NCI-H226 (cell line): ENCODE measurements around the gene KCNJ14.

ENCODE experiments used
- DNase-seq: peaks from one replicate; pipeline ENCODE4 v3.0.0-alpha.2; 2015

The KCNJ14 gene

GRCh38 chr19:48509467-48510194 lies 54.3 kb downstream of the KCNJ14 start:
- peak; percentile 33 for DNase-seq

GRCh38 chr19:48510421-48511268 lies 55.3 kb downstream of the KCNJ14 start:
- DNase-seq = peak; percentile 39

- DNase-seq = no peak
Measured at GRCh38 chr19:48511321-48511731, 56.0 kb downstream of the KCNJ14 start.

- DNase-seq = peak; percentile 30
Measured at GRCh38 chr19:48511800-48512503, 56.6 kb downstream of the KCNJ14 start, which contains the start of gene LMTK3. LMTK3 (minus strand) TSS chr19:48511835; CDS start chr19:48511576, 259 bp downstream.

DNA sequence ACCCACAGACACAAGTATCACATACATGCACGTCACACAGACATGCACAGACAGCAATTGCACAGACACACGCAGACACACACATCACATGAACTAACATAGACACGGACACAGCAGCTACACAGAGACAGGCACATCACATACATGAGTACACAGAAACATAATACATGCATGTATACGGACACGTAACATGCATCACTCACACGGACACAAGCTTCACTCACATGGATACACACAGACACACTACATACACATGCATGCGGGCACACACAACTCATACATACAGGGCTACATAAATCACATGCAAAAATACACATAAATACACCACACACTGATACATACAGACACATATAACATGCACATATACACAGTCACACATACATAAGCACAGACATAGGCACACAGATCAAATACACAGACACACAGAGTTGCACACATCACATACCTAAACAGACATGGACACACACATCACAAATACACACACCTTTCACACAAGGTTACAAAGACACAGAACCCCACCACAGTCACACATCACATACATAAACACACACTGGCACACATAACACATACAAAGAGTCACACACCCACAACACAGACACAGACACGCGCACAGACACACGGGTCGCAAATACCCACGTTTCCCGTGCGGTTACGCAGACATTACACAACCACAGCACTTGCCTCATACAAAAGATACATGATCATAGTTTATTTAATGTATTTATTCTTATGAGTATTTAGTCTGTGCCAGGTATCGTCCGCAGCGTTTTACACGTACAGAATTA lies 57.3 kb downstream of the KCNJ14 start:
- no peak for DNase-seq

GRCh38 chr19:48513289-48514122 lies 58.1 kb downstream of the KCNJ14 start:
- peak; percentile 68 for DNase-seq

- DNase-seq = no peak
Measured at GRCh38 chr19:48514123-48514458, 58.7 kb downstream of the KCNJ14 start.

DNA sequence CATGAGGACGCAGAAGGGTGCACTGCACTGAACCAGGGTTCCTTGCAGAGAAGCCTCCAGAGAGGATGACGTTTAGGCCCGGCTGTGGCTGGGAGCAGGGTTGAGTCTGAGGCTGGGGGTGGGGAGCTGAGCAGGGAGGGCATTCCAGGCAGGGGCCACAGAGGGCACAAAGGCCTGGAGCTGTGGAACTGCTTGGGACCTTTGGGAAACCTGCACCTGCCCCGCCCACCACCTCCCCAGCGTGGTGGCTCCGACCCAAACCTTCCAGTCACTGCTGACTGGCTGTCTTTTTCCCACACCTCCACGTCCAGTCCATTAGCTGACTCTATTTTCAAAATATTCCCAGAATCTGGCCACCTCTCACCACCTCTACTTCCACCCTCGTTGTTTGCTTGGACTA lies 61.2 kb downstream of the KCNJ14 start:
- DNase-seq = no peak
